HG03045 (cell line): Measurements from ENCODE around the gene PLEKHA7.

Experiments used
- ATAC-seq: cut with Tn5 transposase; IDR thresholded peaks from one replicate; pipeline ENCODE4 v1.9.1; 2021; ENCODE audit warnings: mild to moderate bottlenecking, moderate library complexity; ENCODE audit not compliant: unreplicated experiment

PLEKHA7 gene

DNA sequence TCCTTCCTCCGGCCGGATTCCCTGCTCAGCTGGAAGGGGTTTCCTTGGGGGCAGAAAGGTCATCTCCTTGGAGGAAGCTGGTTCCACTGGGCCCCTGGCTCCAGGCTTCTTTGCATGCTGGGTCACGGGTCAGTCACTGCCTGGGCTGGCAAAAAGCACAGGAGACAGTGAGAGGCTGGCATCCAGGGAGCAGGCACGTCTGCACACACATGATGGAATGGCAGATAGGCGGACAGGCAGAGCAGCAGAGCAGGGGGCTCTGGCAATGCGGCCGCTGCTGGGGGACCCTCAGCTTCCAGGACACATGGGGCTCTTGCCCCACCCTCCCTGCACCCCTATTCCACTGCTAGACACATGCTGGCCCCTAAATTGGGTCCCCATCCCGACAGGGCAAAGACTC is 235.3 kb downstream of the PLEKHA7 start:
- ATAC-seq: no peak

DNA sequence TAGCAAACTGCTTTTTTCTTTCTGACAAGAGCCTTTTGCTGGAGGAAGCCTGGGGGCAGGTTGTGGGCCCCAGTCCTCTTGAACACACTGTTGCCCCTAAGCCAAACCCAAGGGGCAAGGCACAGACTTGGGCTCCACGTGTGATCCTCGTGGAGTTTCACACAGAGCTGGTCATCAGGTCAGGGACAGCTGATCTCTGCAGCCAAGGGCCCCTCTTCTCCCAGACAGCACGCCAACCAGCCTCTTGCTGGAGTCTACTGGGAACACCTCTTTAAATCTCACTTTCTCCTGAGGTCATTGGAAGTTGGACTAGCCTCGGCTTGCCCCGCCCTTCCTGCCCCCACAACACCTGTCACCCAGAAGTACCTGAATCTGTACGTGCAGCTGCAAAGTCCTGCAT is 235.9 kb downstream of the PLEKHA7 start:
- no peak for ATAC-seq

DNA sequence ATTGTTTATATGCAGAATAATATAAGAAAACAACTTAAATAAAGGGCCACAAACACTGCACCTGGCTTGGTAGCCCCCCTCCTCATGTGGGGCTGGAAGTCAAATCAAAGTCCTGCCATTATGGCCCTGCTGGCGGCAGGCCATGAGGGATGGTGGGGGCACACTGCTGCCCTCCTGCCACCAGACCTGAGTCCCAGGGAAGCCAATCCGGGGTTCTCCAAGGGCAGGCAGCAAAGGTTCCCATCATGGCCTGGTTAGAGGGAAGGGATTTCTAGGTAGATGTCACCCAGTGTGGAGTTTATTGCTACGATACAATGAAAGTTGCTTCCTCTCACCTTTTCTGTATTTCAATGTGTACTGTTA is 236.6 kb downstream of the PLEKHA7 start:
- no peak for ATAC-seq

DNA sequence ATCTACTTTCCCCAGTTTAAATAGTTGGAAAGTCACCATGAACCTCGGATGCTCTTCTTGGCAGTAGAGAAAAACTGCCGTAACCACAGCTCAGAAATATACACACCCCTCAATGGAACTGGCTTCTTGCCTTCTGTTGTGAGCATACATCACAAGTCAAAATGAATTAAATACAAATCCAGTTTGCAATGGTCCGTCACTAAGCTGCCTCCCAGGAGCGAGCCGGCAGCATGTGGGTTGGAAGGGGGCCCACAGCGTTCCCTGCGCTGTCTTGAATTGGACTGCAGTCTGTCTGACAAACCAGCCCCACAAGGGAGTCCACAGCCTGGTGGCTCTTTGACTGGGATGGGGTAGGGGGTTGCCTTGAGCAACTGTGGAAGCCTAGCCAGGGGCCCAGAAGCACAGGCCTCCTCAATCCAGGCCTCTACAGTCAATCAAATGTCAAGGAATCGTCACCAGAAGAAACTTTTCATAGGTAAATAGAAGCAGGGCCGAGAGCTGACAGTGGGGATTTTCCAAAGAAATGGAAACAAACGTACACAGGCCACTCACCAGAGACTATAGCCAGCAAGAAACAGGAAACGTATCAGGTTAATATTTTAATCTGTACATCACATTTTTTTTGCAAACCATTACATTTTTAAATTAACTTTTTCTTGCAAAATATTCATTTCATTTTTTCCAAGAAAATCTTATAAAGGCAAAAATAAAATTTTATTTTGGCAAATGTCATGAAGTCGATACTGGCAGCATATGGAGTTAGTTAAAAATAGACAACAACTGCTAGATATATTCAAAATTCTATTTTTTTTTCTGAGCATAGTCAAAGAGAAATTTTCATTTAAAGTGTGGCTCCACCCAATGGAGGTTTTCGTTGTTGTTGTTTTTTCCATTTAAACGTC is 237.3 kb downstream of the PLEKHA7 start:
- ATAC-seq: no peak

DNA sequence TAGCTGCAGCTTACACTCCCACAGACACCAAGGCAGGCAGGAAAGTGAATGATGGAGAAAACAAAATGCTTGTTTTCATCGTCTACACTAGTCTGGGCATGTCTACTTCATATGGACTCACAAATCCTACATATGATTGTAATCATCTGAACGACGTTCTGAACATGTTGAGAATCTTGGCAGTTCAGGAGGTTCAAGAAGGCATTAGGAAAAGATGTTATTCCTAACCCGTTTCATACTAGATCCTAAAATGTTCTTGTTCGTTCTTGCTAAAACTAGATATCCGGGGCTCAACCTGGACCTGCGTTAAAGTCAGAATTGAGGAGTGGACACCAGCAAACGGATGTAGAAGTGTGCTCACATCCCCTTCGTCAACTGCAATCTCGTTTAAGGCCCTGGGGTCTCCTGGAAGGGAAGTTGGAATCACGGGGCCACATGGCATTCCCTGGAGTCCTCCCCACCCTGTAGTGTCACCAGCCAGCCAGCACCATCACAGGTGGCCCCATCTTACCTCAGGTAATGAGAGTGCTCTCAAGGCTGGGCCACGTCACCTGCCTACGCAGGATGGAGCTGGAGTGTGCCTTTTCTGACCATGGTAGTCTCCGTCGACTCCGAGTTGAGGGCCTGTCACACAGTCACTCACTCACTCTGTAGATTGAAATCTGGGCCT is 238.5 kb downstream of the PLEKHA7 start:
- ATAC-seq: no peak

DNA sequence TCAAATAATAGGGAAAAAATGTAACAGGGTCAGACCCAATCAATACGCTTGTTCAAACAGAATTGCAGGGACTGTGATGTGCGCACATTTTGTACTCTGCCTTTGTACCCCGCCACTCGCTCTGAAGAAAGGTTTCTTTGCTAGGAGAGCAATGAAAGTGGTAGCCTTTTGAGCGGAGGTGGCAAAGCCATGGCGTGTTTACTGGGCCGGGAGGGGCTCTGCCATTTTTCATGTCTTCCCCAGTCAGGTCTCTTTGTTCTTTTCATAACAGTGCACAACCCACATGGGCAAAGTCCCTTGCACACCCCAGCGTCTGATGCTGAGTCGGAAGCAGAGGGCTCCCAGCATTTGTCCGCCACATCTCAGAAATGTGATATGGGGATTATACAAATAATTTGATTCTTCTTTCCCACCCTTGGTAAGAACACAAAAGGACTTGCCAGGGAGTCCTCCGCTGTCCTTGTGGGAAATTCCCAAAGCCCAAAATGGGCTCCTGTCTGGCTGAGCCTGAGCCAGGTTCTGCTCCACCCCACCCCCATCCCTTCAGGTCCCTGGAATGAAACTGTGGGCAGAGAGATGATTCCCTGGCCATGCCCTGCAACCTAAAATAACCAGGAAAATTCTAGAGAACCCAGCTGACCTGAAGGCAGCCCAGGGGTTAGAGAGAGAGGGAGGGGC is 239.1 kb downstream of the PLEKHA7 start:
- ATAC-seq: no peak

DNA sequence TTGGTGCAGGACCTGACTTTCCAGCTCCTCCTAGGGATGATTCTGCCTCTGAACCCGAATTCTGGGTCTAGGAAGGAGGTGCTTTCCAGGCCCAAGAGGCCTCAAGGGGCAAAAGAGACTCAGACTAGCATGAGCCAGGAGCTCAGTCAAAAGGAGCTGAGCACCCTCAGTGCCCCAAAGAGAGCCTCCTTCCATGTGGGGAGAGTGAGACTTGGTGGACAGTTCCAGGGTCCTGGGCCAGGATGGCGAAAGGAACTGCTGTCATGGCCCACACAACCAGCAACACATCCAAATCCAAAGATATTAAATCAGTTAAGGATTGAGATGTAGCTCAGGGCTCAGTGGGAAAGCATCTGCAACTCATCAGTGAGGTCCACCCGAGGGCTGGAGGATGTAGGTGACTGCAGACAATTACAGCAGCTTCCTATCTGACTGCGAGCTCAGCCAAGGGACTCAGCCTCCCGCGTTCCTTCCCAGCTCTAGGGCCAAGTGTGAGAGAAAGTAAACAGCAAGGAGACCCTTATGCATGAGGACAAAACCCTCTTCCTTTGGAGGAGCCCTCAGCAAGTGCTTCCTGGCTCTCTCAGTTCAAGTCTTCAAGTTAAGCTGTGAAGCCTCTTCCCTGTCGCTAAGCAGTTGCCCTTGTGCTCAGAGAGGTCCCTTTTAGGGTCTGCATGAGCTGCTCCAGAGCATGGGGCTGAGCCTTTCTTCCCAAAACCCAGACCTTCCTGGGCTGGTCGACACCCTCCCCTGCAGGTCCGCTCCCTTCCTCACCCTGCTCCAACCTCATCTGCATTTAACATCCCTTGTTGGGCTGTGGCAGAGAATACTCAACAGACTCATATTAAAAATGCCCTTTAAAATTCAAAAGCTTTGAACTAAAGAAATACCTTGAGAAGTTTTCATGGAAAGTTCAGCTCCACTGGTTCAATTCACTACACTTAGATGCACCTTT is 240.0 kb downstream of the PLEKHA7 start:
- ATAC-seq: no peak

DNA sequence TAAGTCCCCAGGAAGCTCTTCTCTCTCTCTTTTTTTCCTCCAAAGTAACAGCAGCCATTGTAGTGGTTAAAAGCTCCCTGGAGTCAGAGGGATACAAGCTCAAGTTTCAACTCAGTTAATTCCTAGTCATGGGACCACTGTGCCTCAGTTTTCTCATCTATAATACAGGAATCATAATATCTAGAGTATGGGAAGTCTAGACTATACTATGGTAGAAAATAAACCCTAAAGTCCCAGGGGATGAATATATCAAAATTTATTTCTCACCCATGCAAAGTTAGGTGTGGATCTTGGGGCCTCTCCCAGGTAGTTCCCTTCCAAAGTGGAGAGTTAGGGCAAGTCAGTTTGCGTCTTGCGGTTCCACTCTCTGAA is 242.1 kb downstream of the PLEKHA7 start:
- no peak for ATAC-seq

DNA sequence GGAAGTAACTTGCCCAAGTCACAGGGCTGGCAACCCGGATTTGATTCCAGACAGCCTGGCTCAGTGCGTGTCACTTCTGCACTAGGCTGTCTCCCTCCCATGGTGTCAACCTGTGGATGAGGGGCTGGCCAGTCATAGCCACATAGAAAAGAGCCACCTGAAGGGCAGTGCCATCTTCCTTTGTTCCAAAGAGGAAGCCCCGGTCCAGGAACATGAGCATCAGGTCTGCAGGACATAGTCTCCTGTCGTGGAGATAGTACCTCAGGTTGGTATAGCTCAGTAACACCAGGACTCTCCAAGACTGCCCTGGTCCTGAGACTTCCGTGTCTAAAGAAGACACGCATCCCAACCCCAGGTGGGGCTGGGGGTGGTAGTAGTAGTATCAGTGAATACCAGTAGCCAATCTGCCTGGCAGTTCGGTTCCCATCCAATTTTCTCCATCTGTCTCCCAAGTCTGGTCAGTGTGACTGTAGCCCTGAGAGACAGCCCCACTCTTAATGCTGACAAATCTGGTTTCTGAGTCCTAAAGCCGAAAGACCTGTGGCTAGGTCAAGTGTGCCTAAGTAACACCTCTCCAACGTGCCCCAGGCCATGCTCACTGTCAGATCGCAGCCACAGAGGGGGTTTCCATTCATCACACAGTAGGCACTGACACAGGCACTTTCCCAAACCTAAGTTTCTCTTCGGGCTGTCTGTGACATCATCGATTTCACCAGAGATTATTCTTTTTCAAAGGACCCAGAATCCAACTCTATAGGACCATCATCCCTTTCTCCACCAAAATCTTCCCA is 242.7 kb downstream of the PLEKHA7 start:
- no peak for ATAC-seq

DNA sequence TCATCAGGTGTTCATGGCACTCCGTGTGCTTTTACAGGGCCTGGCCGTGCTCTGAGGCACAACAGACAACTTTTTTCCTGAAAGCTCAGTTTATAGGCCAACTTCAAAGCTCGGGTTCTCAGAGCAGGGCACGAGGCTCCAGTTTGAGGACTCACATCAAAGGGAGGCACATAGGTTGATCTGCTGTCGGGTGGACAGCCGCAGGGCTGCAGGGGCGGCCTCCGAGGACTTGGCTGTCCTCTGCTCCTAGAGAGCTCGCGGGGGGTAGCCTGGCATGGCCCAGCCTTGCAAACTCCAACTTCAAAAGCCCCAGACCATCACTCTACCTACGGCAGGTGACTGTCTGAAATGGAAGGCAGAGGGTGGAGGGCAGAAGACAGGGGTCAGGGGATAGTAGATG is 244.2 kb downstream of the PLEKHA7 start:
- no peak for ATAC-seq

DNA sequence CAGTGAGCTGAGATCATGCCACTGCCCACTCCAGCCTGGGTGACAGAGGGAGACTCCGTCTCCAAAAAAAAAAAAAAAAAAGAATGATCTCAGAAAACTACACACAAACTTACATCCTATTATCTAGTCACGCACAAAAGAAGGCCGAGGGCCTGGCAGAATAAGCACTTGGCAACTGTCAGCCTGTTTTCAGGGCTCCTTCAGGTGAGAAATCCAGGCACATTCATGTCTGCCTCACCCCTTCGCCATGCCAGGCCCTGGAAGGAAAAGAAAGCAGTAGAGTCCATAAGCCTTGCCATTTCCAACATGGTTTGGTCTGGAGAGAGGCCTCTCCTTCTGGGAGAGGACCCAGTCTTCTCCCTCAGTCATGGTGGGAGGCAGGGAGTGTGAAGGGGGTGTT is 244.8 kb downstream of the PLEKHA7 start:
- ATAC-seq: no peak

DNA sequence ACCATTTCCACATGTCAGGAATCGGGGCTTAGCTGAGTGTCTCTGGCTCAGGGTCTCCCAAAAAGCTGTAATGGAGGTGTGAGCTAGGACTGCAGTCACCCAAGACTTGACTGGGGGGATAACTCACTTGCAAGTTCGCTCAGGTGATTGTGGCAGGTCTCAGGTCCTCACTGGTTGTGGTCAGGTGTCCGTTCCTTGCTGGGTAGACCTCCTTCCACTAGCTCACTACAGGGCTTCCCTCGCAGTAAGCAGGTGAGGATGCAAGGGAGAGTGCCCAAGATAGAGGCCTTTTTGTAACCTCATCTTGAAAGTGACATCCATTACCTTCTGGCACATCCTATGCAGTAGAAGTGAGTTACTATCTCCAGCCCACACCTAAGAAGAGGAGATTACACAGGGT is 246.3 kb downstream of the PLEKHA7 start:
- no peak for ATAC-seq

DNA sequence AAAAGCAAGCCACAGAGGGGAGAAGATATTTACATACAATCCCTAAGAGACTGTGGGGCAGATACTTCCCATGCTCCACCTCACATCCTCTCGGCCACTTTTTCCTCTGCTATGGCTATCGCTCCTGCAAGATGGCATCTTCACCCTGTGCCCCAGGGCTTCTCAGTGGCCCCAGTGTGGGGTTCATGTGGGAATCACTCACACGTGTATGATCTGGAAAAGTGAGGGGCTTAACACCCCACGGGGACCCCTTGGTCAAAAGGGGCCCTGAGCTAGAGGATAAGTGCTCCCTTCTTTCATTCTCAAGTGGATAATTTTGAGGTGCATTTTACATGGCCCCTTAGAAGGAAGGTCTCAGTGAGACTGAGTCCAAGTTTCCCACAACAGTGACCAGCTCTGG is 247.1 kb downstream of the PLEKHA7 start:
- no peak for ATAC-seq

DNA sequence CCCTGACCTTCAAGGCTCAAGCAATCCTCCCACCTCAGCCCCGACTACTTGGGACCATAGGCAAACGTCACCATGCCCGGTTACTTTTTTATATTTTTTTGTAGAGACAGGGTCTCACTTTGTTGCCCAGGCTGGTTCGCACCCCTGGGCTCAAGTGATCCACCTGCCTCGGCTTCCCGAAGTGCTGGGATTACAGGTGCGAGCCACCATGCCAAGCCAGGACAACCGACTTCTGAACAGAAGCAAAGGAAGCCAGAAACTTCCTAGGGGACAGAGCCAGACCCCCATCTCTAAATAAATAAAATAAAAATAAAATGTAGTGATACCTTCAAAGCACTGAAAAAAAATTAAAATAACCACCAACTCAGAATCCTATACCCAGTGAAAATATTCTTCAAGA is 249.3 kb downstream of the PLEKHA7 start:
- ATAC-seq: no peak

DNA sequence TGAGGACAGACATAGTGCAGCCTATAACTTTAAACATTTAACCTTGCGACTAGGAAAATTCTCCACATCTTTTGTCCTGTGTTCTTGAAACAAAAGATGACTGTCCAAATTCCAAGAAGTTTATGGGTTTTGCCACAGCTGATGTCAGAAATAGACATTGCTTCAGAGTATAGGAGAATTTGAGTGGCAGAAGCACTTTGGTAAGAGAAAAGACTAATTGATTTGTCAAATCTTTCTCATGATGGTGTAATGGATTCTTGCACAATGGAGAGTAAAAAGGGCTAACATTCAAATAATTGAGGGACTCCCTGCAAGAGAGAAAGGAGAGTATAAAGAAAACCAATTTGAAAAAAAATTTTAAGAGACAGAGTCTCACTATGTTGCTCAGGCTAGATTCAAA is 250.5 kb downstream of the PLEKHA7 start:
- ATAC-seq: no peak

DNA sequence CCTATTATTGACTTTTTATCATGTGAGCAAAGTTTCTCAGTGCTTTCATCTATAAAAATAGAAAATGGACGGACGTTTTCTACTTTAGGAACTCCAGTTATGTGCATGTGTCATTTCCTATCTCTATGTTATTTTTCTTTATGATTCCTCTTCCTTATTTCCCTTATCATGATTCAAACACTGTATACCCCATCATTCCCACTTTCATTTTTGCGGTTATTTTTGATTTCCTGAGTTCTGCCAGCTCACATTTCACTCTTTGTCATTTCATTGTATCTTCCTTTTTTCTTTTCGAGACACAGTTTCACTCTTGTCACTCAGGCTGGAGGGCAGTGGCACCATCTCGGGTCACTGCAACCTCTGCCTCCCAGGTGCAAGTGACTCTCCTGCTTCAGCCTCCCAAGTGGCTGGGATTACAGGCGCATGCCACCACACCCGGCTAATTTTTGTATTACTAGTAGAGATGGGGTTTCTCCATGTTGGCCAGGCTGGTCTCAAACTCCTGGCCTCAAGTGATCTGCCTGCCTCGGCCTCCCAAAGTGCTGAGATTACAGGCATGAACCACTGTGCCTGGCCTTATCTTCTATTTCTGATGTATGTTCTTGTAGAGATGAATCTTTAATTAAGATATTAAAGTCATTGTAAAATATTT is 254.2 kb downstream of the PLEKHA7 start:
- ATAC-seq: no peak

DNA sequence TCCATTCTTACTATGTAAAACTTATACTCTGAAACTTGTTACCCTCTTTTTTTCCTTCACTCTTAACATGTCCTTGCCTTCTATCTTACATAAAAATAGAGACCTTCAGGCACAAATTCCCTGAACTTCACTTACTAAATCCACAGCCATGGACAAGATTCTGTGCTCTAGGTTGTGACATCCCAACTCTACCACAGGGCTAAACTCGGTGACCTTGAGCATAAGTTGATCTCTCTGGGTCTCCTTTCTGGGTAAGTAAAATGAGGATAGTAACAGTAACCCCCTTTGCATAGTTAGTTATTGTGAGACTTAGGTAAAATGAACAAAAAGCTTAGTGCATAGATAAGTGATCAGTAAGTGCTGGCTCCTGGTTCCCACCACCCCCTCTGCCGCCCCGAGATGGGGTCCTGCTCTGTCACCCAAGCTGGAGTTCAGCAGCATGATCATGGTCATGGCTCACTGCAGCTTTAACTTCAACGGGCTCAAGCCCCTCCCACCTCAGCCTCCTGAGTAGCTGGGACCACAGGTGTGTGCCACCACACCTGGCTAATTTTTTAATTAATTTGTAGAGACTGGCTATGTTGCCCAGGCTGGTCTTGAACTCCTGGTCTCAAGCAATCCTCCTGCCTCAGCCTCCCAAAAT is 255.7 kb downstream of the PLEKHA7 start:
- ATAC-seq: no peak

DNA sequence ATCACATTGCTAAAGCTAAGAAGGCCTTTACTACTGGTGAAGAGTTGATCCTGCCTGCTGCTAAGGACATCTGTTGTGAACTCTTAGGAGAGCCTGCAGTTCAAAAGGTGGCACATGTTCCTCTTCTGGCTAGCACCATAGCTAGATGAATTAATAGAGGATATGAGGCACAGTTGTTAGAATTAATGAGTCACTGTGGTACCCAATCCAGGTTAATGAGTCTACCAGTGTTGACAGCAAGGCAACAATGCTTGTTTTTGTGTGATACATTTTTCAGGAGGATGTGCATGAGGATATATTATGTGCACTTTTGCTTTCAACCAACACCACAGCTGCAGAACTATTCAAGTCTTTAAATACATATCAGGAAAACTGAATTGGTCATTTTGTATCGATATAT is 263.8 kb downstream of the PLEKHA7 start:
- ATAC-seq: no peak

DNA sequence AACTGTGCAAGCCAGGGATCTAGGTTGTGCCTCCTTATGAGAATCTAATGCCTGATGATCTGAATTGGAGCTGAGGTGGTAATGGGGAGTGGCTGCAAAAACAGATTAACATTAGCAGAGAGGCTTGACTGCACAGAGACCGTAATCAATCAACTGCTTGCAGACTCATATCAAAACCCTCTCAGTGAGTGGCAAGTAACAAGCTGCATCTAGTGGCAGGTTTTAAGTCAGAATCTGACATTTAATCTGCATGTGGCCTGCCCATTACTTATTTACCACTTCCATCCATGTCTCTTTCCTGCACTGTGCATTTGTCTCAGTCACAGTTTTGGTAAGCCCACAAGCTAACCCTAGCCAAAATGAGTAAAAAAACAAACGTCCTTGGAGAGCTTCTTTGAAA is 264.5 kb downstream of the PLEKHA7 start:
- ATAC-seq: no peak
